T-helper 1 cell (primary cell): ENCODE measurements around the gene ST6GAL2.

Source experiments
- DNase-seq, 5 donors: peaks; one replicate each; pipeline ENCODE4 v3.0.0-alpha.2; 2012 to 2020
- total RNA-seq, 4 donors: gene quantifications; one replicate each; lab custom pipeline; 2026; lab: John Stamatoyannopoulos, UW

ST6GAL2 gene, protein sequence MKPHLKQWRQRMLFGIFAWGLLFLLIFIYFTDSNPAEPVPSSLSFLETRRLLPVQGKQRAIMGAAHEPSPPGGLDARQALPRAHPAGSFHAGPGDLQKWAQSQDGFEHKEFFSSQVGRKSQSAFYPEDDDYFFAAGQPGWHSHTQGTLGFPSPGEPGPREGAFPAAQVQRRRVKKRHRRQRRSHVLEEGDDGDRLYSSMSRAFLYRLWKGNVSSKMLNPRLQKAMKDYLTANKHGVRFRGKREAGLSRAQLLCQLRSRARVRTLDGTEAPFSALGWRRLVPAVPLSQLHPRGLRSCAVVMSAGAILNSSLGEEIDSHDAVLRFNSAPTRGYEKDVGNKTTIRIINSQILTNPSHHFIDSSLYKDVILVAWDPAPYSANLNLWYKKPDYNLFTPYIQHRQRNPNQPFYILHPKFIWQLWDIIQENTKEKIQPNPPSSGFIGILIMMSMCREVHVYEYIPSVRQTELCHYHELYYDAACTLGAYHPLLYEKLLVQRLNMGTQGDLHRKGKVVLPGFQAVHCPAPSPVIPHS
- total RNA-seq: 0 to 0.24 (median 0) reads per million in 4 donors

DNA sequence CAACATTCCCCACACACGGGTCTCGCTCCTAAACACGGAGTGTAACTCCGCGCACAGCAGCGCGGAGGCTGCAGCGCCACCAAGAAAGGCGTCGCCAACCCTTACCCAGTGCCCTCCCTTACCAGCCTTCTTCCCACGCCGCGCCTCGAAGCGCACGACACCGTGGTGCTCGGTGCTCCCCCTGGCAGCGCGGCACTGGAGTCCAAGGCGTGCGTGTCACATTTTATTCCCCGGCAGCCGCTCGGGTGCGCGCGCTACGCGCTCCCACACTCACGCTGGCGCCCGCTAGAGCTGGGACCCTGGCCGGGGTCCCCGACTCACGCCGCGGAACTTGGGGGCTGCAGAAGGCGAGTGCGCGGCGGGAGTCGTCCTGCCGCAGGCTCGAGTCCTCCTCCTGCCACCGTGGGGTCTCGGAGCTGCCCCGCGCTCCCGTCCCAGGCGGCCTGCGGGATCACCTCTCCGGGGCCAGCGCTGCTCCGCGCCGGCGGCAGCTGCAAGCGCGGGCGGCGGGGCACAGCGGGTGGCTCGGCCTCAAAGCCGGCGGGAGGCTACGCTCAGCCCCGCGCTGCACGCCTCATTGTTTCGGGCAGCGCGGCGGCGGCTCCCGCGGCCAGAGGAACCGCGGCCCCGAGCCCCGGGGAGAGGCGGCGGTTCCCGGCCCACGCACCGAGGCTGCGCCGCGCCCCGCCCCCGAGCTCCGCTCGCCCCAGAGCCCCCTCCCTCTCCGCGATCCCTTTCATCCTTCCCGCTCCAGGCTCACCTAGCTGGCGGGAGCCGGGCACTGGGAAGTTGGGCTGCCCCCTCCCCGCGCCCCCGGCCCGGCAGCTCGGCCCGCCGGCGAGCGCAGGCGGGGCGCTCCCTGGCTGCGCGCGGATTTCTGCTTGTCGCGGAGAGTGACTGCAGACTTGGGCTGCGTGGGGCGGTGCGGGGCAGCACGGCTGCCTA is at the start of gene ST6GAL2:
Gene ST6GAL2 (minus strand): TSS at position 197 of the 945 bp plus-strand sequence. CDS start 42,190 bp downstream, outside the sequence.
- DNase-seq: no peak

DNA sequence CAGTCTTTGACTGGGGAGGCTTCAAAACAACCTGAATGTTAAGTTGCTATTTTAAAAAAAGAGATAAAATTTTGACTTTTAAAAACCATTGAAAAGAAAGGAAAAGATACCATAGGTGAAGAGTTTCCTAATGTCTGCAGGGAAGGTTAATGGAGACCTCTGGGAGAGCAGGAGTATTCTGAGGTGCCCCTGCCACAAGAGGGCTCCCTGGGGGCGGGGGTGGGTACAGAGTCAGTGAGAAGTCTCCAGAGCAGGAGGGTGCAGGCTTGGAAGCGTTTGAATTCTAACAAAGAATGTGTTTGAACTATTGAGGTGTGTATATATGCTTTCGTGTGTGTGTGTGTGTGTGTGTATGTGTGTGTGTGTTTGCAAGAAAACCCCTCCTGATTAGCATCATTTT is 46.7 kb upstream of the ST6GAL2 start:
- DNase-seq: no peak

DNA sequence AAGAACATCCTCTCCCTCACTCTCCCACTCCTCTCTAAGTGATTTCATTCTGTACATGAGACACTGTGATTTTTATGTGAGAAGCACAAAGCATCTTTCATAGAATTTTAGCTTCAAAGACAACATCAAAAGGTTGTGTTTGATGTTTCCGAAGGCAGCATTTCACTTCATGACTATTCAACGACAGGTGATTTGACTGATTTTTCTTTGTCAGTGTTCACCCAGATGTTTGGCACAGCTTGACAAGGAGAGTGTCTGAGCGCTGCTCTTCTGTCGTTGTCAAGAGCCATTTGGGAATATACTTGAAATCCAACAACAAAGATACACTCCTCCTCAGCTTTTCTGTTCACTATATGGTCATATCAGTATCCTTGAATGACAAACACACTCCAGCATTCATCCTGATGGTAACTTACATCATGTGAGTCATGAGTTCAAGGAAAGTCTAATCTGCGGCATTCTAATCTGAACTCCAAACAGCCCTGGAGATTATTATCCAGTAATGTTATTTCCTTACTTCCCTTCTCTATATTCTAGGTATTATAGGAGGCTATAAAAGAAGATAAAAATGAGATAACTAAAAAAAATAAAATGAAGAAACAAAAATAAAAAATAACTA is 45.9 kb upstream of the ST6GAL2 start:
- no peak for DNase-seq

DNA sequence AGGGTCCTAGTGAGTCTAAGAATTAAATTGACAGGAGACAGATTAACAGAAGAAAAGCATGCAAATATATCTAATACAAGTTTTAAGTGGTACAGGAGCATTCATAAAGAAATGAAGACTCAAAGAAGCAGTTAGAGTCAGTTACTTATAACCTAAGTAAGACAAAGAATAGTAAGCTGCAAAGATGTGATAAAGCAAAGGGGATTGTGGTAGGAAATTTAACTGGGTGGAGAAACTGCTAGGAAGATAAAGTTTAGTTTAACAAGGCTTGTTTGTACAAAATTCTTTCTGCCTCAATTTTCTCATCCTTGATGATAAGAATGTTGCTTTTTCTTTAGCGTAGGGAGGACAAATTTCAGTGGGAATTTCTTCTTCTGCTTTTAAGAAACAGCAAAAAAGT is 35.5 kb upstream of the ST6GAL2 start:
- no peak for DNase-seq

DNA sequence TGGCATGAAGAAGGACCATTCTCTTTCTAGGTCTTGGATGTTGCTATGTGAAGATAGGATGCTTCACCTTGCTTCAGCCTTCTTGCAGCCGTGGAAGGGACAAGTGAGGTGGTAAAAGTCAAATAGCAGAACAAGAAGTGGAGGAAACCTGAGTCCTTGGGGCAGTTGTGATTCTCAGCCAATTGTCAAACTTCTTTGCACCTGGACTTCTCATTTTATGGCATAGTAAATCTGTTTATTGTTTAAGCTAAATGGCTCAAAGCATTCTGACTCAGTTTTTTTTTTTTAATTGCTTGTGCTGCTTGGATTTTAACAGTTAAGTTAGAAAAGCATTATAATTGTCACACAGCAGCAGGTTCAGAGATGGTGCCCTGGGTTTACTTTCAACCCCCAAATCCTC is 33.0 kb upstream of the ST6GAL2 start:
- no peak for DNase-seq

DNA sequence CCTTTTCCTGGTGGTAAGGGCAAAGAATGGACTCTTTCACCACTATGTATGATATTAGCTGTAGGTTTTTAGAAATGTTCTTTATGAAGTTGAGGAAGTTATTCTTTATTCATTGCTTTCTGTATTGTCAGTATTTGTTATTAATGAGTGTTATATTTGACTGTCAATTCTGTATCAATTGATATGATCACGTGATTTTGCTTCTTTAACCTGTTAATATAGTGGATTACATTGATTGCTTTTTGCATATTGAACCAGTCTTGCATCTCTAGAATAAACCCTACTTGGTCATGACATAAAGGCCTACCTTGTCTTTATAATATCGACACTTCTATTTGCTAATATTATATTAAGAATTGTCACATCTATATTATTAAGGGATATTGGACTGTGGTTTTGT is 18.3 kb upstream of the ST6GAL2 start:
- no peak for DNase-seq

DNA sequence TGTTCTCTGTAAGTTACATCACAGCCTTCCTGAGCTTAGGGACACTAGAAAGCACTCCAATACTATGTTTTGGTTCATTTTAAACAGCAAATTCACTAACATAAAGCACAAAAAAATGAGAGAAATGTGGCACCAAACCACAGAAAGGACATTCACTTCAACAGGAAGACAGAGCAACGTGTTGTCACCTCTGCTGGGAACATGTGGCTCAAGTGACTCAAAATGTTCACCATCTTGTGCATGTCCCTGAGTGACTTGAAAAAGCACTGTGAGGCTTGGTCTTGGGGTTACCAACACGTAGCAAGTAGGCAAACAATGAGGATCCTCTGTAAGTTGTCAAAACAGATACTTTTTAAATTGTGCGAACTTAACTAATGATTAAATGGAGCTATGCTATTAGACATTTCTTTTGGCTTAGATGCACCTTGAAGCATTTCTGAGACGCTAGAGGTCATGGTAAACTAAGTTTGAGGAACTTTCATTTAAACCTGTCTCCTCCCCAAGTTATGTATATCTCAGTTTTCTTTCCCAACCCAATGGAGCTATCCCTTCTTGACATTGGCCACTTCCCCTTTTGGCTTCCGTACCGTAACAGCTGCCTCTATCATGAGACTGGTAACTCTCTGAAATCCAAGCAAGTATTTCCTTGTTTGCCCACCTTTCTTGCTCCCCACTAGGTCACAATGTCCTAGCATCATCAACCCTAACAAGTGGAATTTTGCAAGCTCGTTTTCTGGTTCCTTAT is 14.0 kb upstream of the ST6GAL2 start:
- DNase-seq: no peak

DNA sequence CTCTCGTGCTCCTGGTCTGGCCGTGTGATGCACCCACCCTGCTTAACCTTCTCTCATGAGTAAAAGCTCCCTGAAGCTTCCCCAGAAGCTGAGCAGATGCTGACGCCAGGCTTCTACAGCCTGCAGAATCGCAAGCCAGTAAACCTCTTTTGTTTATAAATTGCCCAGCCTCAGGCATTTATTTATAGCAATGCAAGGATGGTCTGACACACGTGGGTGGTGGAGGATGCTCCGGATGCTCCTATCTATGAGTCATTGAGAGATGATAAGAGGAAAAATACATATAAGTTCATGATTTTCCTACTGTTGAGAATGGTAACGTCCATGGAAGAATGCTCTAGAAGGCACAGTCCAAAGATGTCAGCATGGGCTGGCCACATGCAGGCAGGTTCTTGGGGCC is 8.6 kb upstream of the ST6GAL2 start:
- no peak for DNase-seq

DNA sequence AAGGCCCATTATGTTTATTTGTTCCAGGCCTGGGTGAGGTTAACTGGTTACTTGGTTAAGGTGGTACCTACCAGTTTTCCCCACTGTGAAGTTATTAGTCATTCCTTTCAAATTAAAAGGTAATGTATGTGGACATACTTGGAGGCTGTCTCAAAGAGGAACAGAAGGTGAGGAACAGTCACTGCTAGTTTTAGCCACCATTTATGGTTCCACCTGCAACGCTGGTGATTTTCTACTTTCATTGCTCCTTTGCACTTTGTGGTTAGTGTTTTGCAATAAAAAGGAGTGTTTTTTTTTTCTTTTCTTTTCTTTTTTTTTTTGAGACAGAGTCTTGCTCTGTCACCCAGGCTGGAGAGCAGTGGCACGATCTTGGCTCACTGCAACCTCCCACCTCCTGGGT is 6.1 kb upstream of the ST6GAL2 start:
- no peak for DNase-seq

DNA sequence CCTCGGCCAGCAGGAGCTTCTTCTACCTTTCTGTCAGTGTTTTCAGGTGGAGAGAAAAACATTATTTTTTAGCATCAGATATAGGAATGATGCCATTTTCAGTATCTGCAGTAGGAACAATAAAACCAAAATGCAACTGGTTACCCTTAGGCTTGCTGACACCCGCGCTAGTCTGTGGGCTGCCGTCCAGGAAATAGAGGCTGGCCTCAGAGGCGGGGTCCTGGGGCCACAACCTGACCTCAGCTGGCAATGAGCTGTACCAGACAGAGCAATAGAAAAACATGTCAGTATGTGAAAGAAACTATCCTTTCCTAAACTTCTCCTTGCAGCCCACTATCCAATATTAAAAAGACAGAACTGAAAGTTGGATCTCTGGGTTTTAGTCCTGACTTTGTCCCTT is 4.6 kb upstream of the ST6GAL2 start:
- DNase-seq: no peak

DNA sequence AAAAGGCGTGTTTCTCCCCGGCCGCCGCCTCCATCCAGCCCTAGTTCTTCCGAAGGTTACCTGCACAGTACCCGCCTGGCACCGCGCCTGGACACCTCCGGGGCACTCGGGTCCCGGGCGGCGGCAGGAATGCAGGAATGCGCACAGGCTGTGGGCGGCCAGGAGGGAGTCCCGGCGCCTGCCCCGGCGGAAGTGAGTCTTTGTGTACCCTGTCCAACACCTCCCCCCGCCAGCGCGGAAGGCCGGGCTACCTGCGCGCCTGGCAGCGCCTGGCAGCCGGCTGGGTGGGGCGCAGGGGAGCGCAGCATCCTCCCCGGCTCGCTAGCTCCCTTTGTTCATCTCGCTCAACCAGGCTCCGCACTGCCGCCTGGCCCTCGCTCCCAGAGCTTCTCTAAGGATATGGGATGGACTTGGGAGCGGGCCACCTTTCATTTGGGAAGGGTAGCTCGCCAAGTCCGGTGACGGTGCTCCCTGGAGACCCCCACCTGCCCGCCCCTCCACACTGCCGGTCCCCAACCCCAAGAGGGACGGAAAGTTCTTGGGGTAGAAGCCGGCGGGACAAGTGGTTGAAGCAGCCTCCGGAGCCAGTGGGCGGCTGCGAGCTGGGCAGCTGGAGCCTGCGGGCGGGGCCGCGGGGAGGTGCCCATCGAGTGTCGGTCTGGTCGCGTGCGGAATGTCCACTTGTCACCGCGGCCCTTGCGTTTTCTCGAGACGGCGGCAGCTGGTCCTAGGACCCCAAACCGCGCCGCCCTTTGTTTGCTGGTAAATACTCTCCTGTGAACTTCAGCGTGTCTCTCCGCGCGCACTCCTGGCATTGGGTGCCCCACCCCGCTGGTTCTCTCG is 1.2 kb upstream of the ST6GAL2 start:
- no peak for DNase-seq

DNA sequence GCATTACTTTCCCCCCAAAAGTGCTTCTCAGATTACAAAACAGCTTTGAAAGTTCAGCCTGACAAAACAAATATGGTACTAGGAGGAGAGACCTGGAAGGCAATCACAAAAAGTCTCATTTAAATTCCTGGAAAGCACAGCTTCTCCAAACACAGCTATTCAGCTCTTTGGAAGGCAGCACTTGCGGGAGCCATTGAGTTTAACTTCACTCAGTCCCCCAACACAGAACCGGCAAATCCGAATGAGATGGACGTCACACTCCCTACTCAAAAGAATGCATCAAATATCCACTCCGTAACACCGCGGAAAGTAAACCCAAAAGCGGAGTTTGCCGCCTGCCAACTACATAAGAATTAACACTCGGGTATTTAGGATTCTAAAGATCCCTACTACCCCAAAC is 638 bp downstream of the ST6GAL2 start:
- DNase-seq: no peak

DNA sequence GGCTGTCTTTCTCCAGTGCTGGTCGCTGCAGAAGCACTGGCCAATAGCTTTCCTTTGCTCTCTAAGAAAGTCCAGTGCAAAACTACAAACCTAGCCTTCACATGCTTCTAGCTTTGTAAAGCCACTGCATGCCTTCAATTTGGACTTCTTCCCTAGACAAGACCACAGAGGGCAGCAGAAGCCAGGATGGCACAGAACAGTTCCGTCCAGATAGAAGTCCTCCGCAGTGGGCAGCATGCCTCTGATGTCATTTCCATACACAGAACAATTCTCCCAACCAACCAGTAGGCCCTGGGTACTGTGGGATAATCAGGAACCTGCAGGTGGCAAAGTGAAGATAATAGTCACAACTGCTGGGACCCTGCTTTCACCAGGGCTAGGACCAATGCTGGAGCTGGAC is 3.3 kb downstream of the ST6GAL2 start:
- no peak for DNase-seq

DNA sequence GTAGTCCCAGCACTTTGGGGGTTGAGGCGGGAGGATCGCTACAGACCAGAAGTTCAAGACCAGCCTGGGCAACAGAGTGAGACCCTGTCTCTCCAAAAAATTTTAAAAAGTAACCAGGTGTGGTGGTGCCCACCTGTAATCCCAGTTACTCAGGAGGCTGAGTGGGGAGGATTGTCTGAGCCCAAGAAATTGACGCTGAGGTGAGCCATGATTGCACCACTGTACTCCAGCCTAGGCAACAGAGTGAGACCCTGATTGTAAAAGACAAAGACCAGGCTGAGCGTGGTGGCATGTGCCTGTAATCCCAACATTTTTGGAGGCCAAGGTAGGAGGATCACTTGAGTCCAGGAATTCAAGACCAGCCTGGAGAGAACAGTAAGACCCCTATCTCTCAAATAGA is 7.8 kb downstream of the ST6GAL2 start:
- DNase-seq: no peak

DNA sequence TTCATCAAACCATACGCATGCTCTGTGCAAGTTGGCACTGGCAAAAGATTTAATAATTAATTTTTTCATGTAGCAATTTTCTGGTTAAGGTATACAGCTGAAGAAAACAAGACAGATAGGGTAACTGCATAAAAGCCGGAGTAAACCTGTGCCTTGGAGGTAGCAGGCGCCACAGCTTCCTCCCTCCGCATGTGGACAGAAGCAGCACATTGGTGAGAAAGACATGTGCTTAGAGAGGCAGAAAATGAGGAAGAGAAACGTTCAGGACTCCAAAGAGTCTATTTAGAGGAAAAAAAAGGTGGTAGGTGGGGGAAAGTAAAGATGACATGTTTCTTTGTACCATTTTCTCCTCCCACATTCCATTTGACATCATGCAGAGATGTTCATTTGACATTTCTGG is 9.3 kb downstream of the ST6GAL2 start:
- no peak for DNase-seq

DNA sequence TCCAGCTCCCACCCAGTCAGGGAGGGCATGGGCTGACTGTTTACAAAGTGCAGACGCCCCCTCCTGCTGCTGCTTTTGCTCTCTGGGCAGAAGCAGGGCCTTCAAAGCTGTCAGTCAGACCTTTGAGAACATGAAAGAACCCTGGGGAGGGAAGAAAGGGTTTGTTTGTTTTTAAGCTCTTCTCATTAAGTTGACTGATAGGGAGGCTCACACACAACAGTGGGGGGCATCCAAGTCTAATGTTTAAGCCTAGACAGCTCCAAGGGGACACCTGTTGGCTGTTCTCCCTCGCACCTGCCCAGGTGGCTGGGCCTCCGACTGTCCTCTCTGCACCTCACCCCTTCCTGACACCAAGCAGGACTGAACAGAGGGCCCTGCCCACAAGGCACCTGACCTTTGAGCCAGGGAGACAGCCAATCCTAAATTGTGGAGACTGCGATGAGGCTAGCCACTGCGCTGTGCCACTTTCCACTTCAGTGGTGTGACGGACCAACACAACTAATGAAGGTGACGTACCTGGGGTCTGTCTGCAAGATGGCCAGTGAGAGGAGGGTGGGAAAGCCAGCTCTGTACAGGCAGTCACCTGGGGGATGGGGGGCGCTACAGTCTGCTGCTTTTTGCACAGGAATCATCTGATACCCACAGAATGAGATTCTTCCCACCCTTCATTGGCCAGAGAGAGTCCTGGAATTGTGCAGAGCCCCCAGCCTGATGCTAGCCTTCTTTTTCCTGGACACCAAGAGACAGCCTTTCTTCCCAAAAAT is 16.3 kb downstream of the ST6GAL2 start:
- DNase-seq: no peak

DNA sequence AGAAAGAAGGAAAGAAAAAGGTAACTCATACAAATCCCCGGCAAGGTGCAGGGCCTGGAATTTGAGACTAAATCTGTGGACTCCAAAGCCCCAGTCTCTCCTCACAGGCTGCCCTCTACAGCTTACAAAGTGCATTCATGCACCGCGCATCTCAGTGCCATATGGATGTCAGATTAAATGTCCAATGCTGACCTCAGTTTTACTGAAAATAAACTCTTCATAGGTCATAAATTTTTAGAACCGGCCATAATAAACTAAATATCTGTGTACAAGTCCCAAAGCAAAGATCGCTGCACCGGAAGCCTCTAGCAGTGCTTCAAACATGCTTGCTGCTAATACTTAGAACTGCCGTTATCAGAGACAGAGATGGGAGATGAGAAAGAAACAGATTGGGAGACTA is 17.7 kb downstream of the ST6GAL2 start:
- no peak for DNase-seq

DNA sequence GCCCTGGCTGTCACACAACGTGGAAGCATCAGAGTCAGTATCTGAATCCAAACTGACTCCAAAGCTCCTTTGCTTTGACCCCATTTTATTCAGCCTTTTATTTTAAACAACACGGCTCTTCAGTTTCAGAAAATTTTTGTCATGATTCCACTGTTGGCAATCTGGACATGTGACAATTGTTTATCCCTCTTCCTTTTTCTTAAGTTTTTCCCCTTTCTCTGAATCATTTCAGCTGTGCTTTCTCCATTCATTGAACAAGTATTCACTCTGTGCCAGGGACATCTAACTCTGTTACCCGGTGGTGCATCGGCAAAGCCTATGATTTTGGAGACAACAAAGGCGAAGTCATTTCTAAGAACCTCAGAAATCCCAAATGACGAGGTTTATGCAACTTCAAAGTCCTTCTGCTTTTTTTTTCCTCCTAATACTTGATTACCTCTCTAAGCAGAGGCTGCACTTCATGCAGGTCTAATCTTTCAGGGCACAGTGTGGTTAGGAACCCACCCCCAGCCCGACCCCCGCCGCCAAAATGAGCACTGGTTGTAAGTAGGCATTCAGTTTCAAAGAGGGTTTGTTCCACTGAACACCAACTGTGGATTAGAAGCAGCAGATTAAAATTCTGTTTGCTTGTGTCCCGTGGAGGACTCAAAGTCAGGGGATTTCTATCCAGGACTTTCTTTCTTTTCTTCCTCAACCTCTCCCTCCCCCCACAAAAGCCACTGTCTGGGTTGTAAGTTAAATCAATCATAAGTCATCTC is 18.6 kb downstream of the ST6GAL2 start:
- no peak for DNase-seq

DNA sequence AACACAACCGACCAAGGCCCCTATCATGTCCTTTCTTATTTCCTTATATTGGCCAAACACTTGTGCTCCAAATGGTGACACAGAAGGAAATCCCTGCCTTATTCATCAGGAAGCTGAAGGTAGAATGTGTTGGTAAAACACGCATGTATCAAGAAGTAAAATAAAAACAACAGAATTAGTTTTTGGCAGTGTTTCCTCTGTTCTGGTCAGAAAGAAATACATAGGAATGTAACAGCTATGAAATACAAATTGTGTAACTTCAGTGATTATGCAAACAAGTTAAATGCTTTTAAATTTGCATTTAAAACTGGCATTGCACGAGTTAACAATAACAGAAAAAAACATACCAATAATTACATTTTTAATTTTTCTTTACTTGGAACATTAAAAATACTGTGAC is 19.3 kb downstream of the ST6GAL2 start:
- DNase-seq: no peak

DNA sequence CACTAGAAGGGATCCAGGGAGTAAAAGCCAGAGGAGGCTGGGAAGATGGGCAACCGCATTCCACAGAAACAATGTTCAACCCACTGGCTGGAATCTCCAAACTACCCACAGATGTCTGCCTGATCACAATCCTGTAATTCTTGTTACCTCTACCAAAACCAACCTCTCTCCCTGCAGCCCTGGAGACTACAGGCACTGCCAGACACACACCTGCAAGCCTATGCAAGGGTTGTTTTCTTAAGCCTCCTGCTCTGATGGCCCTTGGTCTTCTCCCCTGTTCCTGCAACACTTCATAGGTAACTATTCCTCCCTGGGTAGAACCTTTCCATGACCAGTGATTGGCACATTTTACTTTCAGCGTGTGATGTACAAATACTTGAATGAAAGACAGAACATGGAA is 21.9 kb downstream of the ST6GAL2 start:
- no peak for DNase-seq
